HuH-7 (cell line): ENCODE measurements around the gene PPP1R37.
A peak's percentile ranks its signal among the peaks of the same experiment; 100 is the strongest.

Experiments
- DNase-seq: peaks from one replicate; pipeline ENCODE4 v3.0.0; 2011; ENCODE audit warnings: low spot score

PPP1R37 gene, protein sequence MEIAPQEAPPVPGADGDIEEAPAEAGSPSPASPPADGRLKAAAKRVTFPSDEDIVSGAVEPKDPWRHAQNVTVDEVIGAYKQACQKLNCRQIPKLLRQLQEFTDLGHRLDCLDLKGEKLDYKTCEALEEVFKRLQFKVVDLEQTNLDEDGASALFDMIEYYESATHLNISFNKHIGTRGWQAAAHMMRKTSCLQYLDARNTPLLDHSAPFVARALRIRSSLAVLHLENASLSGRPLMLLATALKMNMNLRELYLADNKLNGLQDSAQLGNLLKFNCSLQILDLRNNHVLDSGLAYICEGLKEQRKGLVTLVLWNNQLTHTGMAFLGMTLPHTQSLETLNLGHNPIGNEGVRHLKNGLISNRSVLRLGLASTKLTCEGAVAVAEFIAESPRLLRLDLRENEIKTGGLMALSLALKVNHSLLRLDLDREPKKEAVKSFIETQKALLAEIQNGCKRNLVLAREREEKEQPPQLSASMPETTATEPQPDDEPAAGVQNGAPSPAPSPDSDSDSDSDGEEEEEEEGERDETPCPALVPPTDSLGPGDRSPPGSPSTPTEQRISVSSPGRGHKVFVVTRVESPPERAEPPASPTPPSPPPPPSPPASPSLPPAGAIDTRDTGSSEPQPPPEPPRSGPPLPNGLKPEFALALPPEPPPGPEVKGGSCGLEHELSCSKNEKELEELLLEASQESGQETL

DNA sequence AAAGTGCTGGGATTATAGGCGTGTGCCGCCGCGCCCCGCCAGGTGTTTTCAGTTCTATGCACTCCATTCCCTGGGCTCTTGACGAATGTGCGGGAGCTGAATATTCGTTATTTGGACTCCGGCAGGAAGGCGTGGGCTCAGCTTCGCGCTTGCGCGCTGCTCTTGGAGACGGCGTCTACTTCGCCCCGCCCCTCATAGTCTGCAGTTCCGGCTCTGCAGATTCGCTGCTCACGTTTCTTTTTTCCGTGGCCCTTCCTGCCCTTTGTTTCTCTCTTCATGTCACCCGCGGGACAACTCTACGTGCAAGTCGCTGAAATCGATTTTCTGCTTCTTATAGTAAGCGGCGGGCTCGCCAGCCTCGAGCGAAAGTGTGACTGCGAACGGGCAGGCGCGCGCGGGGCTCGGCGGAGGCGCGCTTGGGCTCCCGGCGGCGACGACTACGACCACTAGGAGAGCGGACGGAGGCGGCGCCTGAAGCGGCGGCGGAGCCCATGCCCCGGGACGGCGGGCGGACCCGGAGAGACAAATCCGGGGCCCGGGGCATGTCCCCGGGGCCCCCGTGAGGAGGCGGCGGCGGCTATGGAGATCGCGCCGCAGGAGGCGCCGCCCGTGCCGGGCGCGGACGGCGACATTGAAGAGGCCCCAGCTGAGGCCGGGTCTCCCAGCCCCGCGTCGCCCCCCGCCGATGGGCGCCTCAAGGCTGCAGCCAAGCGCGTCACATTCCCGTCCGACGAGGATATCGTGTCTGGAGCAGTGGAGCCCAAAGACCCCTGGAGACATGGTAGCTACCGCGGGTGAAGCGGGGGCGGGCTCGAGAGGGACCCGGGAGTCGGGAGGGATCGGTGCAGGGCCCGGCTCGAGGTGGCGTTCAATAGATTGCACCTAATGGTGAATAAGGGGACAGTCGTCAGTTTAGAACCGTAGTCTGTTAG lies at the start of gene PPP1R37:
Gene PPP1R37 (plus strand): TSS at position 433 of the 932 bp plus-strand sequence. CDS start 147 bp downstream, at position 580.
- DNase-seq = peak; percentile 98

DNA sequence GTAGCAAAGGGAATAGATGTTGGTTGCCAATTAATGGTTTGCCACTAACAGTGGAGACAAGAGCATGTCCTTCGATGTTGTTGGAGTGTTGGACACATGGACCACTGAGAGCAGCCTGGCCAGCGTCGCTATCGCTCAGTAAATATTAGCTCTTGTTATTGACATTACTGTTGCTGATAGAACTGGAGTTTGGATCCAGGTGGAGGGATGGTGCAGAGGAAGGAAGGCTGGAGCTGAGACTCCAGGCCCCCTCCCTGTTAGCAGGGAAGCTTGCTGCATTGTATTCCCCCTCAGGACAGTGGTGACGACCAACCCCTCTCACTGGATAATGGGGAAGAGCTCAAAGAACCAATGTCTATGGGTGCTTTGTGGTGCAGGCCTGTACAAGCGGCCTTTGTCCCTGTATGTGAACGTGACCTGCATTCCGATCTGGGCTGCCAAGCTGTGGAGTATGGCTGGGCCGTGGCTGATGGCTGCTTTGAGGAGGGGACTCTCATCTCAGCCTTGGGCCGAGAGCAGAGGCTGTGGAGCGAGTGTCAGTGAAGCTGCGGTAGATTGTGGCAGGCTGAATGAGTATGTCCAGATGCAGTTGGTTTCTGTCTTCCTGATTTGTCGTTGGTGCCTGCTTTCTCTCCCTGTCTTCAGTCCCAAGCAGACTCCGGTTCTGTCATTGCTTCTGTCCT lies 47.2 kb upstream of the PPP1R37 start:
- peak; percentile 72 for DNase-seq

DNA sequence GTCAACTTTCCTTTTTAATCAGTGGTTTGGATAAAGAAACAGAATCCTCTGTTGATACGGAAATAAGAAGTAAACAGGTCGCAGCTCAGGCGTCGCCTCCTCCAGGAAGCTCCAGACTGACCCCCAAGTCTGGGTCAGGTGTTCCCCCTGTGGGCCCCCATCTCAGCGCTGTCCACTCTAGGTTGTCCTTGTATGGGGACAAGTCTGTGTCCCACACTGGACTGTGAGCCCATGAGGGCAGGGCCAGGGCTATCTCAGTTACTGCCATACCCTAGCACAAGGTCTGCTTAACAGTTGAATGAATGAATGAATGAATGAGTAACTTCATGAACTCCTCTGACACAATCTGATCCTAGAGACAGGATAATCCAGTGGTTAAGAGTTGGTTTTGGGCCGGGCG lies 46.6 kb upstream of the PPP1R37 start:
- DNase-seq = no peak

DNA sequence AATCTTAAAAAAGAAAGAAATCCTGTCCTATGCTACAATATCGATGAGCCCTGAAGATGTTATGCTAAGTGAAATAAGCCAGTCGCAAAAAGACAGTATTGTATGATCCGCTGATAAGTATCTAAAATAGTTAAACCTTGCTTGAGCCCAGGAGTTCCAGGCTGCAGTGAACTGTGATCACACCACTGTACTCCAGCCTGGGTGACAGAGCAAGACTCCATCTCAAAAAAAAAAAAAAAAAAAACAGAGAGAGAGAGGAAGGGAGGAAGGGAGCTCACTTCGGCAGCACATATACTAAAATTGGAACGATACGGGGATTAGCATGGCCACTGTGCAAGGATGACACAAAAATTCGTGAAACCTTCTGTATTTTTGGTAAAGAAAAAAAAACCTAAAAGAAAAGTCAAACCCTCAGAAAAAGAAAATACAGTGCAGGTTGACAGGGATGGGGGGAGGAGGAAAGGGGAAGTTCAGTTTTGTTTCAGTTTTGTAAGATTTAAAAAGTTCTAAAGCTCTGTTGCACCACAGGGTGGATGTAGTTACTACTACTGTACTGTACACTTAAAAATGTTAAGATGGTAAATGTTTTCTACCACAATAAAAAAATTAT lies 45.7 kb upstream of the PPP1R37 start:
- DNase-seq = no peak

DNA sequence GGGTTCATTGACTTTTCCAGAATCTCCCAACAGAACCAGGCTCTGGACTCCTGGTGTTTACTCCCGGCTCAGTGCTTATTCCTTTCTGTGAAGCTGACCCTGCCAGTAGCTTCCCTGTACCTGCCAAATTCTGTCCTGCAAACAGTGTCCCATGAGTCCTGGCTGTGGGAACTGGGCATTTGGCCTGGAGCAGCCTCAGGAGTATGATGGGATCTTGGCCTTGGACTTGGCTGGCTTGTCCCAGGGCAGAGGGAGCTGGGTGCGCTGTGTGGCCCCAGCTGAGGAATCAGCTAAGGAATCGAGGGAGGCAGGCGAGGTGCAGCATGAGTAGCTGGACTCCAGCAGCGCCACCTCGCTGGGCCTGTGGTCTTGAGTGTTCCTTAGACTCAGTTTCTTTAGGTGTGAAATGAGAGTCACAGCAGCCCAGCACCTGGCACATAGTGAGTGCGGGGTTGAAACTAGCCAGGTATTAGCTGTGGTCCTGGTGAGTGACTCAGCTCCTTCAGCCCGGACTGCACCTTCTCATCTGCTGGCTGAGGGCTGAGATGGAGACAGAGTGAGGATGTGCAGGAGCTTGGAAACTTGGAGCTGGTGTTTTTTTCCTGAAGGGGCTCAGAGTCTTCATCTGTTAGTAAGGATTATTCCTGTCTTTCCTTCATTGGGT lies 43.8 kb upstream of the PPP1R37 start:
- no peak for DNase-seq

DNA sequence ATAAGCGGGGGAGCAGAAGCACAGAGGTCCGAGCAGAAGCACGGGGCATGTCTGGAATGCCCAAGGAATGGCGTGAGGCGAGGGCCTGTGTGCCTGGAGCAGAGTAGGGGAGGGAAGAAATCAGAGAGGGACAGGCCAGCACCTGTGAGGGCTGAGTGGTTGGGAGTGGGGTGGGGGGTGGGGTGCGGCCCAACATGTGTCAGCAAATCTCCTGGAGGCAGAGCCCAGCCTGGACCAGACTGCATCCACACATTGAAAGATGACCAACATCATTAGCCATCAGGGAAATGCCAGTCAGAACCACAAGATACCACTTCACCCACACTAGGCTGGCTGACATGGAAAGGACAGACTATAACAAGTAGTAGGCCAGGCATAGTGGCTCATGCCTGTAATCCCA lies 42.9 kb upstream of the PPP1R37 start:
- no peak for DNase-seq

DNA sequence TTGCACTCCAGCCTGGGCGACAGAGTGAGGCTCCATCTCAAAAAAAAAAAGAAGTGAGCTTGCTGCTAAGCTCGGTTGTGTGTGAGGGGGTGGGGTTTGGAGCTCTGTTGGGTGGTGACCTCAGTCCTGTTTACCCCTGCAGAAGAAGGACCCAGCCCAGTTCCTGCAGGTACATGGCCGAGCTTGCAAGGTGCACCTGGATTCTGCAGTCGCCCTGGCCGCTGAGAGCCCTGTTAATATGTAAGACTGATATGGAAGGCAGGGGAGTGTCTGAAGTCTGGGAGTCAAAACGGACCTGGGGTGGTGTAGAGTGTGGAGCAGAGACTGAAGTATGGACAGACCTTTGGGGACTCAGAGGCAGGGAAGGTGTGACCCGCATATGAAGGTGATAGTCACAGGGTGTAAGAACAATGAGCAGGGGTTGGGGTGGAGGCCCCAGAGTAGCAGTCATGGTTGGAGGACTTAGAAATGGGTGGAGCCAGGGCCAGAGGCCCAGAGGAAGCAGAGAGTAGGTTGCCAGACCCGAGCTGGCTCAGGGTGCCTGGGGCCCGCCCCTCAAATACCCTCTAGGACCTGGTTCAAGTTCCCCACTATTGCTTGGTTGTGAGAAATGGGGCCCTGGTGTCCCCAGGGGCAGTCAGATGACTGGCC lies 40.9 kb upstream of the PPP1R37 start:
- no peak for DNase-seq

DNA sequence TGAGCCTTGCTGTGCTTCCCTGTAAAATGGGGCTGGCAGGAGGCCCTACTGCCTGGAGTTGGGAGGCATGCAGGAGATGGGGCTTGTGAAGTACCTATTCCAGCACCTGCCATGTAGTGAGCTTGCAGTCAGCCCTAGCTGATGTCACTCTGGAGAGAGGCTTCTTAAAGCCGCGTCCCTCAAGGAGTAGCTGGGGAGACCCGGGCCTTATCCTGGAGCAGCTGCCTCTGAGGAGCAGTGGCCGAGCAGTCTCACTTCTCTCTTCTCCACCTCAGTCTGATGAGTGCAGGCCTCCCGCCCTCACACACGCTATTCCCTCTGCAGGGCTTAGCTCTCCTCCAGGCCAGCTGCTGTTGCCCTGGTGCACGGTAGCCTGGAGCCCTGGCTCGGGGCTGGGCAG lies 36.1 kb upstream of the PPP1R37 start:
- no peak for DNase-seq

DNA sequence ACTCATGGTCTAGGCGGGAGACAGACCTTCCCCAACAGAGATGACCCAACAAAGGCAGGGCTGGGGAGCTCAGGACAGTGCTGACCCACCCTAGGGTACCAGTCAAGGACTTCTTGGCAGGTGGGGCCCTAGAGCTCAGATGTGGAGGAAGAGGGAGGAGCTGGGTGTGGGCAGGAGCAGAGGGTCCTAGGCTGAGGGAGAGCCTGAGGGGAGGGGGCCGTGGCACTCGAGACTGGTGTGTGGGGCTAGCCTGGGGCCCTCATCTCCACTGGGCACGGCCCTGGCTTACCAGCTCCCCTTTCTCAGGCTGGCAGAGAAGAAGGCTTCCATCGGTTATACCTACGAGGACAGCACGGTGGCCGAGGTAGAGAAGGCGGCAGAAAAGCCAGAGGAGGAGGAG lies 35.5 kb upstream of the PPP1R37 start:
- DNase-seq = no peak

DNA sequence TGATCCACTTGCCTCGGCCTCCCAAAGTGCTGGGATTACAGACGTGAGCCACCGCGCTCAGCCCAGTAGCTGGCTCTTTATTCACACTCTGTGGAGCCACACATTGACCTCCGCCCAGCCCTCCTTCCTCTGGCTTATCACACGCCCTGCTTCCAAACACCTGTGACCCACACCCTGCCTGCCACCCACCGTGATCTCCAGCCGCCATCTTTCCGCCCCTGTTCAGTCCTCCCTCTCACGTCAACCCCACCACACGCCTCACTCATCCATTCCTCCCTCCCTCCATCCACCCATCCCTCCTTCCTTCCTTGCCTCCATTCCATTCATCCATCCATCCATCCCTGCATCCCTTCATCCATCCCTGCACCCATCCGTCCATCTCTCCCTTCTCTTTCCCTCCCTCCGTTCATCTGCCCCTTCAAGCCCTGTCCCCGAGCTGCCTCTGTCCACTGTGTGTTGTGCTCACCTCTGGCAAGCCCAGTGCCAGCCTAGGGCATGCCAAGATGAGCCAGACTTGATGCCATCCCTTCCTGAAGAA lies 34.3 kb upstream of the PPP1R37 start:
- DNase-seq = no peak

DNA sequence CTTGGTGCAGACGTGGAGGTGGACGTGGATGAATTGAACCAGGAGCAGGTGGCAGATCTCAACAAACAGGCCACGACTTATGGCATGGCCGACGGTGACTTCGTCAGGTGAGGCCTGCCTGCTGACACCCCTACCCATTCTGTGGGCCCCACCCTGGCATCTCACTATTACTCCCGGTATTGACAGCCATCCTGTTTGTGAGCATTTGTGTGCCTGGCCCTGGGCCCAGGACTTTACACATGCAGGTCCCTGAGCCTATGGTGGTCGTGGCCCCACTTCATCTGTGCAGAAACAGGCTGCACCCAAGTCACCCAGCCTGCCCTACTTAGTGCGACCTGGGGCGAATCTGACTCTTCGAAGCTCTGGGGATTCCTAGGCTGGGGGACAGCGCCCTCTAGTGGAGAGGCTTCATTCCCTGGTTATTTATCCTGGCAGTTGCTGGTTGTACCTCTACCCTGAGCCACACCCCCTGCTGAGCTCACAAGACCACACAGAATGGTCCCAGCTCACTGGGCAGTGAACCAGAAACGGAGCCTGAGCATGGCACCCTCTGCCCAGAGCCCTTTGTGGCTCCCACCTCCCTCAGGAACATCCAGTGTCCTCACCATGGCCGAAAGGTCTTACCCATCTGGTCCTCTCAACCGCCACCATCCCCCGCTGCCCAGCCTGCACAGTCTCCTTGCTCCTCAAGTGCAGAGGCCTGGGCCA lies 33.6 kb upstream of the PPP1R37 start:
- DNase-seq = peak; percentile 91

DNA sequence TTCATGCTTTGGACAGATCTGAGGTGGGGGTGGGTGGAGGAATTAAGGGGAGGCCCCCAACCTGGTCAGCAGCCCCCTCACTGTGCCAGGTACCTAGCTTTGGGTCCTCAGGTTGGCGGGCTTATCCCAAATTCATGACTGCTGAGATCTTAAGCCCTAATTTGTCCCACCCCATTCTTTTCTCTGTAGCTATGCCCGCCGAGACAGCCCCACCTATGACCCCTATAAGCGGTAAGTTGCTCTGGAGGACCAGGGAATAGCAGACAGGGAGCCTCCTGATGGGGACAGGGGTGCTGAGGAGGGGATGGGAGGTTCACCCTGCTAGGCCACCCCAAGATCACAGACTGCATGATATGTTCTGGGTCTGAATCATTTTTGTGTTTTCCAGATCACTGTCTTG lies 31.0 kb upstream of the PPP1R37 start:
- no peak for DNase-seq

DNA sequence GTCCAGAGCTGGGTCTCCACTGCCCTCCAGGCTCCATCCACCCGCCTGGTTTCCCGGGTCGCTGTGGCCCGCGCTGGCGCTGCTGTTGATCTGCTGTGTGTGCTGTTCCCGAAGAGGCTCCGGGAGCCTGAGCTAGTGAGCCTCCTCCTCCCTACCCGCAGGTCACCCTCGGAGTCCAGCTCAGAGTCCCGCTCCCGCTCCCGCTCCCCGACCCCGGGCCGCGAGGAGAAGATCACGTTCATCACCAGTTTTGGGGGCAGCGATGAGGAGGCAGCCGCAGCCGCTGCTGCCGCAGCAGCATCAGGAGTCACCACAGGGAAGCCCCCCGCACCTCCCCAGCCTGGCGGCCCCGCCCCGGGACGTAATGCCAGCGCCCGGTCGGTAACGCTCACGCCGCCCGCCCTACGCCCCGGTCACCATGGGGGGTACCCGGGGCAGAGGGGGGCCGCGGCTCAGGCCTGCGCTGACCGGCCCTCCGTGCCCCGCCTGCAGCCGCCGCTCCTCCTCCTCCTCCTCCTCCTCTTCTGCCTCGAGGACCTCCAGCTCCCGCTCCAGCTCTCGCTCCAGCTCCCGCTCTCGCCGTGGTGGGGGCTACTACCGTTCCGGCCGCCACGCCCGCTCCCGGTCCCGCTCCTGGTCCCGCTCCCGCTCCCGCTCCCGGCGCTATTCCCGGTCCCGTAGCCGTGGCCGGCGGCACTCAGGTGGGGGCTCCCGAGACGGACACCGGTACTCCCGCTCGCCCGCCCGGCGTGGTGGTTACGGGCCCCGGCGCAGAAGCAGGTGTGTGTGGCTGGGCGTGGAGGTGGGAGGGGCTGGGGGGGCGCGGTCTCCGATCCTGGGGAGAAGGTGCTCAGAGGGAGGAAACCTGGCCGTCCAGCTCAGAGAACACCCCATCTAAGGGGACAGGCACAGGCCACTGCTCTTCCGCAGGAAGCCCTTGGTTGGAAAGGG lies 28.9 kb upstream of the PPP1R37 start:
- no peak for DNase-seq

DNA sequence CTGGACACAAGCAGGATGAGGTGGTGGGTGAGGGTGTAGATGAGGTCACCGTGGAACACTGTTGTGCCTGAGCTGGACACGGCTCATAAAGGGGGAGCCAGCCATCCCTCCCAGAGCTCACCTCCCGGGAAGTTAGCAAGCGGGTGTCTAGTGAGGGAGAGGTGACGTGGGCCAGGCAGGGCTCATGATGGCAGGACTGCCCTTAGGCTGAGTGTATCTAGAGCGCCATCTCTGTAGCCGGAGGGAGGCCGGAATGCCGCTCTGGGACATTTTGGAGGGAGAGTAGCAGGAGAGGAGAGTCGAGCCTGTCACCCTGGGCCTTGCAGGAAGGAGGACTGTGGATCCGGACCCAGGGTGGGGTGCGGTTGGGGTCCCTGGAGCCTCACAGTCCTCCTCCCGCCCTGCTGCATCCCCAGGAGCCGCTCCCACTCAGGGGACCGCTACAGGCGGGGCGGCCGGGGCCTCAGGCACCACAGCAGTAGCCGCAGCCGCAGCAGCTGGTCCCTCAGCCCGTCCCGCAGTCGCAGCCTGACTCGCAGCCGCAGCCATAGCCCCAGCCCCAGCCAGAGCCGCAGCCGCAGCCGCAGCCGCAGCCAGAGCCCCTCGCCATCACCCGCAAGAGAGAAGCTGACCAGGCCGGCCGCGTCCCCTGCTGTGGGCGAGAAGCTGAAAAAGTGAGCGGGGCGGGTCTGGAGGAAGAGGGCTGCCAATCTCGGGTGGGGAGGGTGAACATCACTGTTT lies 25.9 kb upstream of the PPP1R37 start:
- DNase-seq = no peak

DNA sequence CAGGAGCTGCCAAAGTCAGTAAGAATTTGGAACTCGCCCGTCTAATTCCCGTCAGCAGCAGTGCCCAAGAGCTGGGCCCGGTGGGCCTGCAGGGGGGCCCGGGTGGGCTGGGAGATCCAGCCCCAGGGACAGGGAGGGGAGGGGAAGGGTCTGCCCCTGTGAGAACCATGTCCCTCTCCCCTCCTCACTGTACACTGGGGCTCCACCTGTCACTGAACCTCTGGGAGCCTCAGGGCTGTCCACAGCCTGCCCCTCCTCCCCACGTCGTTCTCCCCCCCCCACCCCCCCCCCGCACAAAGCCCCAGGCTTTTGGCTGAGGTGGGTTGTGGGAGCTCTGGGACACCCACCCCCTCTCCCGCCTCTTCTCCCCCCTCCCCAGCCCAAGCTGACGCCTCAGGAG lies 24.9 kb upstream of the PPP1R37 start:
- no peak for DNase-seq

DNA sequence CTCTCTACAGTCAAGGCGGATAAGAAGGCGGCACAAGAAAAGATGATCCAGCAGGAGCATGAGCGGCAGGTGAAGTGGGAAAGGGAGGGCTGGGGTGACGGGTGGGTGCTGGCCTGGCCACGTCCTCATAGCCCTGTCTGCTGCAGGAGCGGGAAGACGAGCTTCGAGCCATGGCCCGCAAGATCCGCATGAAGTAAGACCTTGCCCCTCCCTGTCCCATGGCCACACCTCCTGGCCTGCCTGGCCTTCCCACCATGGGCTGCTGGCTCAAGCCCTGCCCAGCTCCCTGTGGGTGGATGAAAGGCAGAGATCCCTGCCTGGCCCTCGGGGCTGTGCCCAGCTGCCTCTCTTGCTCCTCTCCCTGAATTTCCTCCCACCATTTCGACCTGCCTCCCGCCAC lies 23.9 kb upstream of the PPP1R37 start:
- DNase-seq = no peak

DNA sequence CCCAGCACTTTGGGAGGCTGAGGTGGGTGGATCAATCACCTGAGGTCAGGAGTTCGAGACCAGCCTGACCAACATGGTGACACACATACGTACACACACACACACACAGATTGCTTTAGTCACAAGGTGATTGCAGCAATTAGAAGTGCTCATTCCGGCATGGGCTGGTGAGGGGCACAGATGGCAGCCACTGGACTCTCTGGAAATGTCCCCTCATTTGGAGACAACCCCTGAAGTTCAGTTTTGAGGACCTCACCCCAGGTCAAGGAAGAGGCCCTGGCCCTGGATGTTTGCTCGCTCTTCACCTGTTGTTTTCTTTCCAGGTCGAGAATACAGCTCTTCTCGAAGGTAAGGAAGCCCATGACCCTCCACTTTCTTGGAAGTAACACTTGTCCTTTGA lies 22.8 kb upstream of the PPP1R37 start:
- no peak for DNase-seq
